Vagina (tissue), 2 donors: ENCODE measurements around the gene SLC16A8.

Experiments used
- CTCF ChIP-seq, 3 experiments: fragments of 450-650 bp in 2 of 3; fragments of 200-600 bp in 1 of 3; sonication (generic) in 1 of 3; IDR thresholded peaks; one replicate each; pipeline ENCODE4 v1.5.1; 2017 to 2019; ENCODE audit warnings: antibody characterized with exemption in 3 of 3, mild to moderate bottlenecking in 2 of 3, moderate library complexity in 2 of 3
- POLR2A ChIP-seq, 2 donors: fragments of 450-650 bp; IDR thresholded peaks; one replicate each; pipeline ENCODE4 v1.6.1; 2017; ENCODE audit warnings: antibody characterized with exemption in 2 of 2, mild to moderate bottlenecking in 2 of 2, moderate library complexity in 2 of 2
- POLR2AphosphoS5 ChIP-seq, 2 donors: sonication (generic); formaldehyde crosslinking; IDR thresholded peaks; one replicate each; pipeline ENCODE4 v1.9.0; 2017; ENCODE audit warnings: antibody characterized with exemption in 2 of 2, mild to moderate bottlenecking in 2 of 2, low read depth in 1 of 2; ENCODE audit not compliant: insufficient read depth in 1 of 2

GRCh38 chr22:38068641-38069371, 15.2 kb downstream of the SLC16A8 start:
- TF ChIP-seq CTCF (IDR thresholded peaks at IDR 0.05) (peak in 1 of 3 experiments; percentile 25), POLR2A (IDR thresholded peaks at IDR 0.05) (no peak), POLR2AphosphoS5 (IDR thresholded peaks at IDR 0.05; ENCODE audit: insufficient read depth in 1 of 2, low read depth in 1 of 2) (no peak)
